Measurements from ENCODE around the gene KICS2.
"Not testable (repeated sequence)": the region's sequence is repeated elsewhere in the genome, so short reads cannot be mapped to it uniquely, and the experiment has no call there.

KICS2 gene

GRCh38 chr12:64216239-64216638, 5.9 kb downstream of the KICS2 start:
- DNase-seq (ENCODE audit: low read depth in 2 of 2): no peak

- DNase-seq (ENCODE audit: low read depth in 2 of 2): no peak
These were observed 9.9 kb downstream of the KICS2 start for GRCh38 chr12:64212119-64212746.

- no peak for DNase-seq (ENCODE audit: low read depth in 2 of 2)
These were observed 14.6 kb downstream of the KICS2 start for GRCh38 chr12:64207453-64207852.

GRCh38 chr12:64205542-64205941, 16.6 kb downstream of the KICS2 start:
- no peak for DNase-seq (ENCODE audit: low read depth in 2 of 2)

GRCh38 chr12:64203775-64204174, 18.3 kb downstream of the KICS2 start:
- DNase-seq (ENCODE audit: low read depth in 2 of 2): no peak

GRCh38 chr12:64203036-64203435, 19.1 kb downstream of the KICS2 start:
- no peak for DNase-seq (ENCODE audit: low read depth in 2 of 2)

GRCh38 chr12:64195841-64196240, 26.3 kb downstream of the KICS2 start:
- not testable (repeated sequence) for DNase-seq (ENCODE audit: low read depth in 2 of 2)

GRCh38 chr12:64194333-64195149, 27.6 kb downstream of the KICS2 start:
- no peak for DNase-seq (ENCODE audit: low read depth in 2 of 2)

- no peak for DNase-seq (ENCODE audit: low read depth in 2 of 2)
These were observed 28.2 kb downstream of the KICS2 start for GRCh38 chr12:64193931-64194330.

- DNase-seq (ENCODE audit: low read depth in 2 of 2): no peak
These were observed 29.3 kb downstream of the KICS2 start for GRCh38 chr12:64192644-64193444.

- DNase-seq (ENCODE audit: low read depth in 2 of 2): no peak
These were observed 32.0 kb downstream of the KICS2 start for GRCh38 chr12:64190140-64190539.

- DNase-seq (ENCODE audit: low read depth in 2 of 2): no peak
These were observed 32.6 kb downstream of the KICS2 start for GRCh38 chr12:64189530-64189929.

GRCh38 chr12:64187794-64188193, 34.3 kb downstream of the KICS2 start:
- DNase-seq (ENCODE audit: low read depth in 2 of 2): no peak

- no peak for DNase-seq (ENCODE audit: low read depth in 2 of 2)
These were observed 34.7 kb downstream of the KICS2 start for GRCh38 chr12:64187370-64187769.

GRCh38 chr12:64186789-64187188, 35.3 kb downstream of the KICS2 start:
- DNase-seq (ENCODE audit: low read depth in 2 of 2): no peak

- DNase-seq (ENCODE audit: low read depth in 2 of 2): no peak
These were observed 37.9 kb downstream of the KICS2 start for GRCh38 chr12:64184216-64184615.

GRCh38 chr12:64181430-64182291, 40.4 kb downstream of the KICS2 start:
- DNase-seq (ENCODE audit: low read depth in 2 of 2): no peak

GRCh38 chr12:64180951-64181350, 41.1 kb downstream of the KICS2 start:
- DNase-seq (ENCODE audit: low read depth in 2 of 2): no peak

- DNase-seq (ENCODE audit: low read depth in 2 of 2): no peak
These were observed 44.0 kb downstream of the KICS2 start for GRCh38 chr12:64178122-64178521.

- DNase-seq (ENCODE audit: low read depth in 2 of 2): no peak
These were observed 45.1 kb downstream of the KICS2 start for GRCh38 chr12:64177001-64177400.

GRCh38 chr12:64175254-64175945, 46.7 kb downstream of the KICS2 start:
- DNase-seq (ENCODE audit: low read depth in 2 of 2): no peak

Data from stimulated activated CD8-positive, alpha-beta memory T cell treated with anti-CD3 and anti-CD28 coated beads, Interleukin-2, amount 100 ng/mL, for 1 hour (primary cell).